NCI-H1092 (cell line): Measurements from ENCODE around the gene ZNF408.
"Not testable (repeated sequence)": the region's sequence is repeated elsewhere in the genome, so short reads cannot be mapped to it uniquely, and the experiment has no call there.

Source experiments
- DNase-seq: peaks from one replicate; lab custom pipeline; 2025; lab: John Stamatoyannopoulos, UW

Gene ZNF408

GRCh38 chr11:46700241-46701077, at the start of gene ZNF408, which contains the start of gene ARHGAP1:
Gene ZNF408, plus strand, starts transcription at chr11:46701031. Its CDS starts 17 bp downstream, at chr11:46701048.
Gene ARHGAP1, minus strand, starts transcription at chr11:46700619. Its CDS starts 4,512 bp downstream, at chr11:46696107.
- DNase-seq, result peak; percentile 100

GRCh38 chr11:46655631-46656030, 45.2 kb upstream of the ZNF408 start:
- DNase-seq, result no peak

GRCh38 chr11:46657186-46657585, 43.6 kb upstream of the ZNF408 start:
- no peak for DNase-seq

- no peak for DNase-seq
These were observed 42.6 kb upstream of the ZNF408 start for GRCh38 chr11:46658259-46658658.

- DNase-seq, result no peak
These were observed 40.9 kb upstream of the ZNF408 start for GRCh38 chr11:46659908-46660307.

GRCh38 chr11:46661836-46662235, 39.0 kb upstream of the ZNF408 start:
- no peak for DNase-seq

- DNase-seq, result no peak
These were observed 38.5 kb upstream of the ZNF408 start for GRCh38 chr11:46662366-46662765.

- no peak for DNase-seq
These were observed 37.4 kb upstream of the ZNF408 start for GRCh38 chr11:46663277-46663940.

- no peak for DNase-seq
These were observed 36.2 kb upstream of the ZNF408 start for GRCh38 chr11:46664612-46665011.

- no peak for DNase-seq
These were observed 35.5 kb upstream of the ZNF408 start for GRCh38 chr11:46665356-46665755.

- no peak for DNase-seq
These were observed 34.3 kb upstream of the ZNF408 start for GRCh38 chr11:46666516-46666915.

- no peak for DNase-seq
These were observed 33.8 kb upstream of the ZNF408 start for GRCh38 chr11:46667043-46667481.

GRCh38 chr11:46668480-46669085, 32.2 kb upstream of the ZNF408 start:
- DNase-seq, result no peak

- DNase-seq, result no peak
These were observed 31.1 kb upstream of the ZNF408 start for GRCh38 chr11:46669711-46670139.

GRCh38 chr11:46670521-46670920, 30.3 kb upstream of the ZNF408 start:
- not testable (repeated sequence) for DNase-seq

- DNase-seq, result no peak
These were observed 28.9 kb upstream of the ZNF408 start for GRCh38 chr11:46671958-46672315.

- no peak for DNase-seq
These were observed 28.4 kb upstream of the ZNF408 start for GRCh38 chr11:46672381-46672839.

GRCh38 chr11:46673713-46674462, 26.9 kb upstream of the ZNF408 start:
- DNase-seq, result no peak

- DNase-seq, result no peak
These were observed 26.2 kb upstream of the ZNF408 start for GRCh38 chr11:46674463-46675287.

- DNase-seq, result no peak
These were observed 25.5 kb upstream of the ZNF408 start for GRCh38 chr11:46675288-46675851.

- DNase-seq, result no peak
These were observed 24.9 kb upstream of the ZNF408 start for GRCh38 chr11:46675949-46676348.
